Measurements from ENCODE around the gene OTX2. TPM values are rescaled to one million over a fixed set of nuclear protein-coding genes. Genes with fewer than 3 reads are reported as not detected.

Gene OTX2
- polyA plus RNA-seq, 4 donors, result not detected

- no peaks in the 10 kb centered on the region for H3K36me3 ChIP-seq (ENCODE audit: control insufficient read depth in 3 of 3, insufficient read depth in 2 of 3, low read depth in 1 of 3, low read length in 3 of 3)
- no peak overlapping the region for H3K4me3 ChIP-seq (ENCODE audit: low read depth in 1 of 3, low read length in 3 of 3)
- H3K27ac ChIP-seq (ENCODE audit: low read depth in 1 of 3, low read length in 2 of 3), result no peak overlapping the region
- no peak for DNase-seq
- no peaks in the 10 kb centered on the region for H3K4me1 ChIP-seq (ENCODE audit: control insufficient read depth in 3 of 3, insufficient read depth in 2 of 3, low read depth in 1 of 3, low read length in 2 of 3)
- FAIRE-seq, result no peak
- 2 to 9% (median 8%) methylated on average over 4 of the region's 4 CpGs for WGBS, 3 donors
- no peaks in the 10 kb centered on the region for H3K9me3 ChIP-seq (ENCODE audit: control insufficient read depth in 2 of 2, insufficient read depth in 1 of 2, low read depth in 1 of 2, low read length in 1 of 2)
- H3K27me3 ChIP-seq (ENCODE audit: control insufficient read depth in 3 of 3, insufficient read depth in 3 of 3, low read length in 3 of 3), result peaks cover 15 to 74% (median 35%) of the 10 kb centered on the region in 3 donors
Measured at GRCh38 chr14:56814969-56815700, 4.9 kb upstream of the OTX2 start.

- Histone ChIP-seq H3K4me1 (ENCODE audit: control insufficient read depth in 3 of 3, insufficient read depth in 2 of 3, low read depth in 1 of 3, low read length in 2 of 3) (no peaks in the 10 kb centered on the region), H3K27ac (ENCODE audit: low read depth in 1 of 3, low read length in 2 of 3) (no peak overlapping the region), H3K27me3 (ENCODE audit: control insufficient read depth in 3 of 3, insufficient read depth in 3 of 3, low read length in 3 of 3) (peaks cover 15 to 80% (median 39%) of the 10 kb centered on the region in 3 donors), H3K9me3 (ENCODE audit: control insufficient read depth in 2 of 2, insufficient read depth in 1 of 2, low read depth in 1 of 2, low read length in 1 of 2) (no peaks in the 10 kb centered on the region), H3K4me3 (ENCODE audit: low read depth in 1 of 3, low read length in 3 of 3) (no peak overlapping the region), H3K36me3 (ENCODE audit: control insufficient read depth in 3 of 3, insufficient read depth in 2 of 3, low read depth in 1 of 3, low read length in 3 of 3) (no peaks in the 10 kb centered on the region)
- no peak for FAIRE-seq
- WGBS, 3 donors, result 5 to 12% (median 7%) methylated on average over 7 of the region's 7 CpGs
- no peak for DNase-seq
Measured at GRCh38 chr14:56814519-56814959, 4.3 kb upstream of the OTX2 start.

GRCh38 chr14:56813143-56813551 is 2.9 kb upstream of the OTX2 start:
- Histone ChIP-seq H3K4me3 (ENCODE audit: low read depth in 1 of 3, low read length in 3 of 3) (no peak overlapping the region), H3K4me1 (ENCODE audit: control insufficient read depth in 3 of 3, insufficient read depth in 2 of 3, low read depth in 1 of 3, low read length in 2 of 3) (peaks cover 0 to 4% (median 3%) of the 10 kb centered on the region in 3 donors), H3K9me3 (ENCODE audit: control insufficient read depth in 2 of 2, insufficient read depth in 1 of 2, low read depth in 1 of 2, low read length in 1 of 2) (no peaks in the 10 kb centered on the region), H3K27ac (ENCODE audit: low read depth in 1 of 3, low read length in 2 of 3) (no peak overlapping the region), H3K36me3 (ENCODE audit: control insufficient read depth in 3 of 3, insufficient read depth in 2 of 3, low read depth in 1 of 3, low read length in 3 of 3) (no peaks in the 10 kb centered on the region), H3K27me3 (ENCODE audit: control insufficient read depth in 3 of 3, insufficient read depth in 3 of 3, low read length in 3 of 3) (peaks cover 20 to 91% (median 53%) of the 10 kb centered on the region in 3 donors)
- FAIRE-seq (no peak), DNase-seq (no peak)
- WGBS, 3 donors, result 1 to 12% (median 9%) methylated on average over 3 of the region's 3 CpGs

- H3K9me3 ChIP-seq (ENCODE audit: control insufficient read depth in 2 of 2, insufficient read depth in 1 of 2, low read depth in 1 of 2, low read length in 1 of 2), result no peaks in the 10 kb centered on the region
- no peak overlapping the region for H3K4me3 ChIP-seq (ENCODE audit: low read depth in 1 of 3, low read length in 3 of 3)
- peaks cover 18 to 91% (median 53%) of the 10 kb centered on the region in 3 donors for H3K27me3 ChIP-seq (ENCODE audit: control insufficient read depth in 3 of 3, insufficient read depth in 3 of 3, low read length in 3 of 3)
- no peak overlapping the region for H3K27ac ChIP-seq (ENCODE audit: low read depth in 1 of 3, low read length in 2 of 3)
- no peak for FAIRE-seq
- WGBS, 3 donors, result 5 to 10% (median 10%) methylated on average over 25 of the region's 25 CpGs
- DNase-seq, result no peak
- no peaks in the 10 kb centered on the region for H3K36me3 ChIP-seq (ENCODE audit: control insufficient read depth in 3 of 3, insufficient read depth in 2 of 3, low read depth in 1 of 3, low read length in 3 of 3)
- peaks cover 0 to 5% (median 3%) of the 10 kb centered on the region in 3 donors for H3K4me1 ChIP-seq (ENCODE audit: control insufficient read depth in 3 of 3, insufficient read depth in 2 of 3, low read depth in 1 of 3, low read length in 2 of 3)
Measured at GRCh38 chr14:56812364-56813141, 2.3 kb upstream of the OTX2 start.

GRCh38 chr14:56811593-56812363 is 1.5 kb upstream of the OTX2 start:
- H3K9me3 ChIP-seq (ENCODE audit: control insufficient read depth in 2 of 2, insufficient read depth in 1 of 2, low read depth in 1 of 2, low read length in 1 of 2), result no peaks in the 10 kb centered on the region
- WGBS, 3 donors, result 5 to 9% (median 5%) methylated on average over 37 to 39 of the region's 39 CpGs
- H3K36me3 ChIP-seq (ENCODE audit: control insufficient read depth in 3 of 3, insufficient read depth in 2 of 3, low read depth in 1 of 3, low read length in 3 of 3), result no peaks in the 10 kb centered on the region
- no peak overlapping the region for H3K27ac ChIP-seq (ENCODE audit: low read depth in 1 of 3, low read length in 2 of 3)
- DNase-seq (no peak), FAIRE-seq (no peak)
- H3K4me1 ChIP-seq (ENCODE audit: control insufficient read depth in 3 of 3, insufficient read depth in 2 of 3, low read depth in 1 of 3, low read length in 2 of 3), result peaks cover 0 to 5% (median 3%) of the 10 kb centered on the region in 3 donors
- no peak overlapping the region for H3K4me3 ChIP-seq (ENCODE audit: low read depth in 1 of 3, low read length in 3 of 3)
- peaks cover 11 to 89% (median 51%) of the 10 kb centered on the region in 3 donors for H3K27me3 ChIP-seq (ENCODE audit: control insufficient read depth in 3 of 3, insufficient read depth in 3 of 3, low read length in 3 of 3)

- WGBS, 3 donors, result 6 to 10% (median 7%) methylated on average over 31 of the region's 31 CpGs
- Histone ChIP-seq H3K4me1 (ENCODE audit: control insufficient read depth in 3 of 3, insufficient read depth in 2 of 3, low read depth in 1 of 3, low read length in 2 of 3) (peaks cover 0 to 5% (median 3%) of the 10 kb centered on the region in 3 donors), H3K9me3 (ENCODE audit: control insufficient read depth in 2 of 2, insufficient read depth in 1 of 2, low read depth in 1 of 2, low read length in 1 of 2) (no peaks in the 10 kb centered on the region), H3K36me3 (ENCODE audit: control insufficient read depth in 3 of 3, insufficient read depth in 2 of 3, low read depth in 1 of 3, low read length in 3 of 3) (no peaks in the 10 kb centered on the region), H3K27ac (ENCODE audit: low read depth in 1 of 3, low read length in 2 of 3) (no peak overlapping the region), H3K4me3 (ENCODE audit: low read depth in 1 of 3, low read length in 3 of 3) (no peak overlapping the region), H3K27me3 (ENCODE audit: control insufficient read depth in 3 of 3, insufficient read depth in 3 of 3, low read length in 3 of 3) (peaks cover 8 to 89% (median 50%) of the 10 kb centered on the region in 3 donors)
- no peak for FAIRE-seq
- peak in 1 of 2 donors; percentile 36 for DNase-seq
Measured at GRCh38 chr14:56810836-56811592, 735 bp upstream of the OTX2 start.

- H3K9me3 ChIP-seq (ENCODE audit: control insufficient read depth in 2 of 2, insufficient read depth in 1 of 2, low read depth in 1 of 2, low read length in 1 of 2), result no peaks in the 10 kb centered on the region
- H3K4me1 ChIP-seq (ENCODE audit: control insufficient read depth in 3 of 3, insufficient read depth in 2 of 3, low read depth in 1 of 3, low read length in 2 of 3), result peaks cover 0 to 5% (median 3%) of the 10 kb centered on the region in 3 donors
- 8 to 16% (median 11%) methylated on average over 57 to 63 of the region's 63 CpGs for WGBS, 3 donors
- no peak overlapping the region for H3K4me3 ChIP-seq (ENCODE audit: low read depth in 1 of 3, low read length in 3 of 3)
- FAIRE-seq (no peak), DNase-seq (no peak)
- no peaks in the 10 kb centered on the region for H3K36me3 ChIP-seq (ENCODE audit: control insufficient read depth in 3 of 3, insufficient read depth in 2 of 3, low read depth in 1 of 3, low read length in 3 of 3)
- H3K27me3 ChIP-seq (ENCODE audit: control insufficient read depth in 3 of 3, insufficient read depth in 3 of 3, low read length in 3 of 3), result peaks cover 12 to 96% (median 58%) of the 10 kb centered on the region in 3 donors
- no peak overlapping the region for H3K27ac ChIP-seq (ENCODE audit: low read depth in 1 of 3, low read length in 2 of 3)
Measured at GRCh38 chr14:56809270-56810146, 771 bp downstream of the OTX2 start.

Data from small intestine (tissue), 7 donors.